ENCODE results near the gene CPED1.

- no peak for TF ChIP-seq CTCF (IDR thresholded peaks at IDR 0.05)
- no peak for TF ChIP-seq POLR2AphosphoS5 (IDR thresholded peaks at IDR 0.05; ENCODE audit: low read depth, low read length)
- no peak for TF ChIP-seq SIN3A (IDR thresholded peaks at IDR 0.05; ENCODE audit: borderline replicate concordance, insufficient read depth, low read depth, low read length)
Measured at GRCh38 chr7:121261207-121261884, 272.8 kb downstream of the CPED1 start.
